ENCODE measurements around the gene MPND. TPM values are rescaled to one million over a fixed set of nuclear protein-coding genes. Genes with fewer than 3 reads are reported as not detected.

Gene MPND, protein sequence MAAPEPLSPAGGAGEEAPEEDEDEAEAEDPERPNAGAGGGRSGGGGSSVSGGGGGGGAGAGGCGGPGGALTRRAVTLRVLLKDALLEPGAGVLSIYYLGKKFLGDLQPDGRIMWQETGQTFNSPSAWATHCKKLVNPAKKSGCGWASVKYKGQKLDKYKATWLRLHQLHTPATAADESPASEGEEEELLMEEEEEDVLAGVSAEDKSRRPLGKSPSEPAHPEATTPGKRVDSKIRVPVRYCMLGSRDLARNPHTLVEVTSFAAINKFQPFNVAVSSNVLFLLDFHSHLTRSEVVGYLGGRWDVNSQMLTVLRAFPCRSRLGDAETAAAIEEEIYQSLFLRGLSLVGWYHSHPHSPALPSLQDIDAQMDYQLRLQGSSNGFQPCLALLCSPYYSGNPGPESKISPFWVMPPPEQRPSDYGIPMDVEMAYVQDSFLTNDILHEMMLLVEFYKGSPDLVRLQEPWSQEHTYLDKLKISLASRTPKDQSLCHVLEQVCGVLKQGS
- 34.6 to 42.4 TPM (median 42.2 TPM) in 3 replicates for total RNA-seq

DNA sequence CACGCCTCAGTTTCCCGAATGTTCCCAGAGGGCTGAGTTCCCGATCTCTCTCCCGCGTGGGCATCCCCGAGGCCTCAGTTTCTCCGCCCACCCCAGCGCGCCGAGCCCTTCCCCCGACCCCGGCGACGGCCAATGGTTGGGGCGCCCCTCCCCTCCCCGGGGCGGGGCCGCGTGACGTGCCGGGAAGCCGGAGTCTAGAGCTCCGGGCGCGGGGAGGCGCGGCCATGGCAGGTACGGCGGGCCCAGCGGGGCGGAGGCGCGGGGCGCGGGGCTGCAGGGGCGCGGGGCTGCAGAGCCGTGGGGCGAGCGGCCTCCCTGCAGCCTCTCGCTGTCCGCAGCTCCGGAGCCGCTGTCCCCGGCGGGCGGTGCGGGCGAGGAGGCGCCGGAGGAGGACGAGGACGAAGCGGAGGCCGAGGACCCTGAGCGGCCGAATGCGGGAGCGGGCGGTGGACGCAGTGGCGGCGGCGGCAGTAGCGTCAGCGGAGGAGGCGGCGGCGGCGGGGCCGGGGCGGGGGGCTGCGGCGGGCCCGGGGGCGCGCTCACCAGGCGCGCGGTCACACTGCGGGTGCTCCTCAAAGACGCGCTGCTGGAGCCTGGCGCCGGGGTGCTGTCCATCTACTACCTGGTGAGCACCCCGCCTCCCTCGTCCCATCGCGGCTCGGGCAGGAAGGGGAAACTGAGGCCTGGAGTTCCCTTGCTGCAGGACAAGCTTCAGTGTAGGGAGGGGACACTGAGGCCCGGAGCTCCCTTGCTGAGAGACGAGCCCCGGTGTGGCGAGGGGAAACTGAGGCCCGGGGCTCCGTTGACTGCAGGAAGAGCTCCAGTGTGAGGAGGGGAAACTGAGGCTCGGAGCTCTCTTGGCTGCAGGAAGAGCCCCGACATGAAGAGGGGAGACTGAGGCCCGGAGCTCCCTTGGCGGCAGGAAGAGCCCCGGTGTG, at the start of gene MPND:
Gene MPND, plus strand, starts transcription at position 193 of the 938 bp plus-strand sequence. Its CDS starts 32 bp downstream, at position 225.
- DNase-seq (ENCODE audit: low spot score in 2 of 2, unreplicated experiment in 2 of 2): peak; percentile 92 to 96
- TF ChIP-seq, protein P1, sequence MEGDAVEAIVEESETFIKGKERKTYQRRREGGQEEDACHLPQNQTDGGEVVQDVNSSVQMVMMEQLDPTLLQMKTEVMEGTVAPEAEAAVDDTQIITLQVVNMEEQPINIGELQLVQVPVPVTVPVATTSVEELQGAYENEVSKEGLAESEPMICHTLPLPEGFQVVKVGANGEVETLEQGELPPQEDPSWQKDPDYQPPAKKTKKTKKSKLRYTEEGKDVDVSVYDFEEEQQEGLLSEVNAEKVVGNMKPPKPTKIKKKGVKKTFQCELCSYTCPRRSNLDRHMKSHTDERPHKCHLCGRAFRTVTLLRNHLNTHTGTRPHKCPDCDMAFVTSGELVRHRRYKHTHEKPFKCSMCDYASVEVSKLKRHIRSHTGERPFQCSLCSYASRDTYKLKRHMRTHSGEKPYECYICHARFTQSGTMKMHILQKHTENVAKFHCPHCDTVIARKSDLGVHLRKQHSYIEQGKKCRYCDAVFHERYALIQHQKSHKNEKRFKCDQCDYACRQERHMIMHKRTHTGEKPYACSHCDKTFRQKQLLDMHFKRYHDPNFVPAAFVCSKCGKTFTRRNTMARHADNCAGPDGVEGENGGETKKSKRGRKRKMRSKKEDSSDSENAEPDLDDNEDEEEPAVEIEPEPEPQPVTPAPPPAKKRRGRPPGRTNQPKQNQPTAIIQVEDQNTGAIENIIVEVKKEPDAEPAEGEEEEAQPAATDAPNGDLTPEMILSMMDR (IDR thresholded peaks at IDR 0.05; ENCODE audit: unreplicated experiment): no peak
- peak within 1 kb of the TSS; percentile 99 for H3K27ac Mint-ChIP-seq
- peaks cover 14% of the 10 kb centered on the region for H3K4me1 Mint-ChIP-seq
- peak within 1 kb of the TSS; percentile 86 for H3K4me3 Mint-ChIP-seq
- H3K9me3 Mint-ChIP-seq: no peaks in the 10 kb centered on the region
- H3K36me3 Mint-ChIP-seq: peaks cover 6% of the 10 kb centered on the region
- H3K27me3 Mint-ChIP-seq (ENCODE audit: low read depth): peaks cover 2% of the 10 kb centered on the region

DNA sequence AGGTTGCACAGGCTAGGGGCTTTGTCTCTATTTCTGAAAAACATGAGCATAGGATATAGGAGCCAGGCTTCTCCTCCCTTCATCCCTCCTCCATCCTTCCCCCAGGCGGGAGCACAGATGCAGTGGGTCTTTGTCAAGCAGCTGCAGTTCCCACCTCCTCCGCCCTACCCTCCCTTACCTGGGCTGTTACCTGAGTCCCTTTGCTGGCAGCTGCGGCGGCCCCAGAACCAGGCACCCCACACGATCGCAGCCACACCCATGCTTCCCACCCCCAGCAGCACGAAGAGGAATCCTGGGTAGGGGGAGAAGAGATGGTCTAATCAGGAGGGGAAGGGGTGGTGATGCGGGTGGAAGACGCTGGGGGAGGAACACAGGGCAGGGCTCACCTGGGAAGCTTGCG, 49.0 kb upstream of the MPND start:
- TF ChIP-seq, protein P1 (IDR thresholded peaks at IDR 0.05; ENCODE audit: unreplicated experiment): no peak
- Mint-ChIP-seq H3K4me3 (no peak overlapping the region), H3K36me3 (no peaks in the 10 kb centered on the region), H3K4me1 (no peaks in the 10 kb centered on the region), H3K27ac (no peak overlapping the region), H3K9me3 (no peaks in the 10 kb centered on the region), H3K27me3 (ENCODE audit: low read depth) (no peaks in the 10 kb centered on the region)
- no peak for DNase-seq (ENCODE audit: low spot score in 2 of 2, unreplicated experiment in 2 of 2)

- DNase-seq (ENCODE audit: low spot score in 2 of 2, unreplicated experiment in 2 of 2): no peak
- no peaks in the 10 kb centered on the region for H3K9me3 Mint-ChIP-seq
- H3K27me3 Mint-ChIP-seq (ENCODE audit: low read depth): no peaks in the 10 kb centered on the region
- no peaks in the 10 kb centered on the region for H3K36me3 Mint-ChIP-seq
- H3K27ac Mint-ChIP-seq: no peak overlapping the region
- H3K4me3 Mint-ChIP-seq: no peak overlapping the region
- TF ChIP-seq, protein P1 (IDR thresholded peaks at IDR 0.05; ENCODE audit: unreplicated experiment): no peak
- no peaks in the 10 kb centered on the region for H3K4me1 Mint-ChIP-seq
These were observed 47.2 kb upstream of the MPND start for GRCh38 chr19:4295972-4296771.

DNA sequence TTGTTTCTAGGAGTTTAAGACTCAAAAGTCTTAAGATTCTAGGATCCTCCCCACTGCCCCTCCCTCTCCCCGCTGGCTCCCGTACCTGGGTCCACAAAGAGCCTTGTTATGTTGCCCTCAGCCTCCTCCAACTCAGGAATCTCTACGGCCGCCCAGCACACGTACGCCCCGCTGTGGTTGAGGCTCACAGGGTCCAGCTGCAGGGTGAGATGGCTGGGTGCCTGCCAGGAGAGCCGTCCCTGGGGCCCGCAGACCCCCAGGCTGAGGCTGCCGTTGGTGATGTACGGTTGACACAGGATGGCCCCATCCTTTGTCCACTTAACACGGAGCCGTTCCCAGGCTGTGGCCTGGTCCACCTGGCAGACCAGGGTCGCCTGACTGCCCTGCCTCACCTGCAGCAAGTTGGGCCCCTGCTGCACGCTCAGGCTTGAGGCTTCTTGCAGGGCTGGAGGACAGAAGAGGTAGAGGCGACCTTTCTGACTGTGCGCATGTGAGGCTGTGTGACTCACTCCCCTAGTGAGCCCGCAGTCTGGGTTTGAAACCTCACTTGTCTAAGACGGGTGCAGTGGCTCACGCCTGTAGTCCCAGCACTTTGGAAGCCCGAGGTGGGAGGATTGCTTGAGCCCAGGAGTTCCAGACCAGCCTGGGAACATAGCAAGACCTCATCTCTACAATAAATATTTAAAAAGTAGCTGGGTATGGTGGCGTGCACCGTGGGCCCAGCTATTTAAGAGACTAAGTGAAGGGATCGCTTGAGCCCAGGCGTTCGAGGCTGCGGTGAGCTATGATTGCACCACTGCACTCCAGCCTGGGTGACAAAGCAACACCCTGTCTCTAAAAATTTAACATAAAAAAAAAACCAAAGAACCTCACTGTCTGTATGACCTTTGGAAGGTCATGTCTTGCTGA, 45.2 kb upstream of the MPND start:
- Mint-ChIP-seq H3K4me1 (peaks cover 6% of the 10 kb centered on the region), H3K27ac (no peak overlapping the region), H3K9me3 (no peaks in the 10 kb centered on the region), H3K27me3 (ENCODE audit: low read depth) (no peaks in the 10 kb centered on the region), H3K36me3 (no peaks in the 10 kb centered on the region), H3K4me3 (no peak overlapping the region)
- DNase-seq (ENCODE audit: low spot score in 2 of 2, unreplicated experiment in 2 of 2): no peak
- TF ChIP-seq, protein P1 (IDR thresholded peaks at IDR 0.05; ENCODE audit: unreplicated experiment): no peak

Measured in mesothelial cell of epicardium (in vitro differentiated cells).